CD14-positive monocyte (primary cell): ENCODE measurements around the gene ATP2C2. TPM values are rescaled to one million over a fixed set of nuclear protein-coding genes. Genes with fewer than 3 reads are reported as not detected.

Experiments used
- DNase-seq, 3 donors: peaks; one replicate each; pipeline ENCODE4 v3.0.0-alpha.2; 2011 to 2022
- H2AFZ ChIP-seq: 2 replicates; pipeline ENCODE4 v1.6.0; 2012; ENCODE audit warnings: mild to moderate bottlenecking, low read depth, low read length, inconsistent platforms; ENCODE audit not compliant: insufficient read depth, poor library complexity, severe bottlenecking
- H3K27ac ChIP-seq, 2 donors: 1 replicate in 1 of 2; 2 replicates in 1 of 2; pipeline ENCODE4 v1.5.1; 2012 to 2013; ENCODE audit warnings: low read length in 2 of 2, control low read depth in 1 of 2, inconsistent platforms in 1 of 2, low read depth in 1 of 2, mild to moderate bottlenecking in 1 of 2
- H3K27me3 ChIP-seq, 2 donors: one replicate each; pipeline versions ENCODE4 v1.6.0 to v1.6.1; 2011 to 2013; ENCODE audit warnings: low read length in 2 of 2; ENCODE audit not compliant: control insufficient read depth in 2 of 2, insufficient read depth in 2 of 2
- H3K36me3 ChIP-seq, 2 donors: replicated peaks in 1 of 2; 1 replicate in 1 of 2; 2 replicates in 1 of 2; pipeline versions ENCODE4 v1.5.1 to v1.6.1; 2012 to 2013; ENCODE audit warnings: low read length in 2 of 2, control low read depth in 1 of 2, inconsistent platforms in 1 of 2, mild to moderate bottlenecking in 1 of 2; ENCODE audit not compliant: insufficient read depth in 2 of 2, control insufficient read depth in 1 of 2
- H3K4me1 ChIP-seq, 2 donors: 1 replicate in 1 of 2; 2 replicates in 1 of 2; pipeline versions ENCODE4 v1.5.1 to v1.6.1; 2012 to 2013; ENCODE audit warnings: low read length in 2 of 2, control low read depth in 1 of 2, inconsistent platforms in 1 of 2, mild to moderate bottlenecking in 1 of 2, moderate library complexity in 1 of 2; ENCODE audit not compliant: insufficient read depth in 2 of 2, control insufficient read depth in 1 of 2
- H3K4me2 ChIP-seq: replicated peaks from 2 replicates; pipeline ENCODE3; 2012; ENCODE audit warnings: low read length, moderate library complexity, mild to moderate bottlenecking; ENCODE audit not compliant: poor library complexity, severe bottlenecking; ENCODE audit errors: extremely low read depth
- H3K4me3 ChIP-seq, 3 experiments: fragments of 200-600 bp in 1 of 3; sonication (generic) in 1 of 3; replicated peaks in 1 of 3; 1 replicate in 2 of 3; 2 replicates in 1 of 3; pipeline ENCODE4 v1.5.1; 2011 to 2013; ENCODE audit warnings: low read length in 3 of 3, mild to moderate bottlenecking in 3 of 3, control low read depth in 2 of 3, low read depth in 2 of 3, inconsistent platforms in 1 of 3, moderate library complexity in 1 of 3
- H3K79me2 ChIP-seq: 2 replicates; pipeline ENCODE4 v1.6.0; 2012; ENCODE audit warnings: mild to moderate bottlenecking, control low read depth, inconsistent platforms, low read length, moderate library complexity; ENCODE audit not compliant: insufficient read depth
- H3K9ac ChIP-seq: 2 replicates; pipeline ENCODE4 v1.6.0; 2017; ENCODE audit warnings: low read length, mild to moderate bottlenecking; ENCODE audit not compliant: insufficient read depth, poor library complexity, severe bottlenecking
- H3K9me3 ChIP-seq, 2 donors: replicated peaks in 1 of 2; 1 replicate in 1 of 2; 2 replicates in 1 of 2; pipeline versions ENCODE4 v1.5.1 to v1.6.1; 2012 to 2013; ENCODE audit warnings: low read length in 2 of 2, control low read depth in 1 of 2; ENCODE audit not compliant: control insufficient read depth in 1 of 2, insufficient read depth in 1 of 2
- H4K20me1 ChIP-seq: 2 replicates; pipeline ENCODE4 v1.6.0; 2012; ENCODE audit warnings: mild to moderate bottlenecking, low read length, control low read depth, moderate library complexity; ENCODE audit not compliant: insufficient read depth
- H3K27ac Mint-ChIP-seq, 7 donors: one replicate each; pipeline ENCODE4 v1.8.0; 2020; ENCODE audit warnings: mild to moderate bottlenecking in 7 of 7, mixed read lengths in 7 of 7, moderate library complexity in 6 of 7, inconsistent platforms in 2 of 7
- H3K27me3 Mint-ChIP-seq, 3 donors: one replicate each; pipeline ENCODE4 v1.8.0; 2021 to 2022; ENCODE audit warnings: low read depth in 3 of 3, mild to moderate bottlenecking in 3 of 3, mixed read lengths in 3 of 3, moderate library complexity in 3 of 3, inconsistent platforms in 1 of 3
- H3K36me3 Mint-ChIP-seq, 2 donors: one replicate each; pipeline ENCODE4 v1.8.0; 2020; ENCODE audit warnings: mixed read lengths in 2 of 2, inconsistent platforms in 1 of 2, mild to moderate bottlenecking in 1 of 2
- H3K4me1 Mint-ChIP-seq: one replicate; pipeline ENCODE4 v1.8.0; 2020; ENCODE audit warnings: mild to moderate bottlenecking, mixed read lengths
- H3K4me3 Mint-ChIP-seq, 2 donors: one replicate each; pipeline ENCODE4 v1.8.0; 2020; ENCODE audit warnings: mild to moderate bottlenecking in 2 of 2, mixed read lengths in 2 of 2, moderate library complexity in 1 of 2
- H3K9me3 Mint-ChIP-seq, 7 donors: one replicate each; pipeline ENCODE4 v1.8.0; 2020 to 2022; ENCODE audit warnings: mixed read lengths in 7 of 7, mild to moderate bottlenecking in 6 of 7, moderate library complexity in 6 of 7, inconsistent platforms in 2 of 7
- whole genome bisulfite sequencing: methylation state at CpG from one replicate; pipeline ENCODE4 v1.1.5; 2013; ENCODE audit warnings: missing lambda C conversion rate; ENCODE audit not compliant: insufficient coverage; 5-methylcytosine and 5-hydroxymethylcytosine counted together
- intact Hi-C, 2 donors: fragments of 100-400 bp; cut with micrococcal nuclease; formaldehyde crosslinking; loops; one replicate each; pipeline versions ENCODE4 v1.15.0 to v1.15.1; 2023
- polyA plus RNA-seq, 3 donors: library from polyadenylated mRNA; depleted of rRNA in 1 of 3; unstranded in 2 of 3; stranded (reverse) in 1 of 3; fragments of 300-500 nt in 2 of 3; fragments of >200 nt in 1 of 3; fragmentation: Illumina TruSeq in 2 of 3; gene quantifications; 1 replicate in 2 of 3; 2 replicates in 1 of 3; pipeline ENCODE4 v1.2.3, GENCODE V29; 2012 to 2021
- TF ChIP-seq, protein P1 (sequence below): fragments of 200-600 bp; IDR thresholded peaks from one replicate; pipeline ENCODE4 v1.8.0; 2022; ENCODE audit warnings: antibody characterized with exemption, mild to moderate bottlenecking

ATP2C2 gene
- polyA plus RNA-seq, 3 donors, result 0.05 TPM; not detected in 2

DNA sequence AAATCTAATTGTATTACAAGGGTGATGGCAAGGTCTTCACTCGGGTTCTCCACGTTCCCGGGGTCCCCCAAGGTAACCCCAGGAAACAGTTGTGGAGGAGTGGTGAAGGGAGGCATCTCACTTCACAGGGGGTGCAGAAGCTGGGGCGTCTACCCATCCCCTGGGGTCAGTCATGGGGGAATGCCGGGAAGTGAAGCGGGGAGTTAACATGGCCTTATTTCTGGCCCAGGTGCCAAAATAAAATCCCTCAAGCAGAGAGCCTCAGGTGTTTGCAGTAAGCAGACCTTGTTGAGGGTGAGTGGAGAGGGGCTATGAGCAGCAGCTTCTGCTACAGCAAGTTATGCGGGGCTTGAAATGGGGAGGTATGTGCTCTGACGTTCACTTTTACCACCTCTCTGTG lies 9.0 kb upstream of the ATP2C2 start:
- H3K4me2 ChIP-seq, result no peak overlapping the region
- Mint-ChIP-seq H3K27ac (no peak overlapping the region), H3K27me3 (peaks cover 33 to 40% (median 35%) of the 10 kb centered on the region in 3 donors), H3K4me3 (peak overlapping the region; percentile 16 to 40), H3K9me3 (peaks cover 0 to 4% (median 0%) of the 10 kb centered on the region in 7 donors), H3K36me3 (no peaks in the 10 kb centered on the region), H3K4me1 (peaks cover 22% of the 10 kb centered on the region)
- H3K9ac ChIP-seq, result no peak overlapping the region
- no peaks in the 10 kb centered on the region for H3K79me2 ChIP-seq
- peaks cover 30% of the 10 kb centered on the region in 2 donors for H3K4me1 ChIP-seq
- TF ChIP-seq, protein P1, sequence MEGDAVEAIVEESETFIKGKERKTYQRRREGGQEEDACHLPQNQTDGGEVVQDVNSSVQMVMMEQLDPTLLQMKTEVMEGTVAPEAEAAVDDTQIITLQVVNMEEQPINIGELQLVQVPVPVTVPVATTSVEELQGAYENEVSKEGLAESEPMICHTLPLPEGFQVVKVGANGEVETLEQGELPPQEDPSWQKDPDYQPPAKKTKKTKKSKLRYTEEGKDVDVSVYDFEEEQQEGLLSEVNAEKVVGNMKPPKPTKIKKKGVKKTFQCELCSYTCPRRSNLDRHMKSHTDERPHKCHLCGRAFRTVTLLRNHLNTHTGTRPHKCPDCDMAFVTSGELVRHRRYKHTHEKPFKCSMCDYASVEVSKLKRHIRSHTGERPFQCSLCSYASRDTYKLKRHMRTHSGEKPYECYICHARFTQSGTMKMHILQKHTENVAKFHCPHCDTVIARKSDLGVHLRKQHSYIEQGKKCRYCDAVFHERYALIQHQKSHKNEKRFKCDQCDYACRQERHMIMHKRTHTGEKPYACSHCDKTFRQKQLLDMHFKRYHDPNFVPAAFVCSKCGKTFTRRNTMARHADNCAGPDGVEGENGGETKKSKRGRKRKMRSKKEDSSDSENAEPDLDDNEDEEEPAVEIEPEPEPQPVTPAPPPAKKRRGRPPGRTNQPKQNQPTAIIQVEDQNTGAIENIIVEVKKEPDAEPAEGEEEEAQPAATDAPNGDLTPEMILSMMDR, result no peak
- H2AFZ ChIP-seq, result no peak overlapping the region
- H3K27ac ChIP-seq, result no peak overlapping the region
- 90% methylated on average over 2 of the region's 8 CpGs for WGBS
- intact Hi-C loops, result no loop called here
- H3K9me3 ChIP-seq, result no peaks in the 10 kb centered on the region
- DNase-seq, result no peak
- H3K4me3 ChIP-seq, result no peak overlapping the region
- H4K20me1 ChIP-seq, result no peaks in the 10 kb centered on the region
- no peaks in the 10 kb centered on the region for H3K36me3 ChIP-seq
- peaks cover 0 to 9% of the 10 kb centered on the region in 2 donors for H3K27me3 ChIP-seq

DNA sequence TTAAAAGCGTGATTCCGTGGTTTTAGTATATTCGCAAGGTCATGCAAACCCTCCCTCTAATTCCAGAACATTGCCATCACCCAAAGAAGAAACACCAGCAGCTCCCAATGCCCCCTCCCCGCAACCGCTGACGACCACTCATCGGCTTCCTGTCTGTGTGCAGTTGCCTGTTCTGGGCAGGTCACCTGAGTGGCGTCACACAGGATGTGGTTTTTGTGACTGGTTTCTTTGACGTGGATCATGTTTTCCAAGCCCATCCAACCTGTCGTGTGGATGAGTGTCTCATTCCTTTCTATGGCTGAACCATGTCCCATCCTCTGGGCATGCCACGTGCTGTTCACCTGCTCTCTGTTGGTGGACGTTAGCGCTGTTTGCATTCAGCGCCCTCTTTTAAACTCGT lies 8.2 kb upstream of the ATP2C2 start:
- TF ChIP-seq, protein P1, result no peak
- H3K4me1 Mint-ChIP-seq, result peaks cover 19% of the 10 kb centered on the region
- WGBS, result 53% methylated on average over 14 of the region's 15 CpGs

More for the DNA sequence above, 8.2 kb upstream of the ATP2C2 start:
- no peaks in the 10 kb centered on the region for H3K9me3 ChIP-seq
- peaks cover 25 to 28% of the 10 kb centered on the region in 2 donors for H3K4me1 ChIP-seq
- H3K9ac ChIP-seq, result no peak overlapping the region
- H3K27ac Mint-ChIP-seq, result no peak overlapping the region
- peak overlapping the region in 1 of 2 donors; percentile 54 for H3K4me3 Mint-ChIP-seq
- no peaks in the 10 kb centered on the region for H3K36me3 Mint-ChIP-seq
- no peak overlapping the region for H3K4me3 ChIP-seq
- peaks cover 0 to 4% of the 10 kb centered on the region in 2 donors for H3K27me3 ChIP-seq
- no peak overlapping the region for H3K4me2 ChIP-seq
- no peaks in the 10 kb centered on the region for H3K36me3 ChIP-seq
- H2AFZ ChIP-seq, result no peak overlapping the region
- DNase-seq, result no peak
- peaks cover 0 to 2% (median 0%) of the 10 kb centered on the region in 7 donors for H3K9me3 Mint-ChIP-seq
- H3K27ac ChIP-seq, result no peak overlapping the region
- no peaks in the 10 kb centered on the region for H3K79me2 ChIP-seq
- H4K20me1 ChIP-seq, result no peaks in the 10 kb centered on the region
- intact Hi-C loops, result no loop called here
- peaks cover 30 to 42% (median 37%) of the 10 kb centered on the region in 3 donors for H3K27me3 Mint-ChIP-seq
